K562 (cell line): ENCODE data around the gene GAS2L2. TPM values are rescaled to one million over a fixed set of nuclear protein-coding genes. Genes with fewer than 3 reads are reported as not detected.

Experiments
- ATAC-seq: fragments of 200-7000 bp; cut with Tn5 transposase; 3 replicates; pipeline ENCODE4 v1.9.1; 2020; ENCODE audit warnings: moderate library complexity
- BruUV-seq: library from RNA; stranded (reverse); fragments of 400-500 nt; replicated peaks from 2 replicates; lab custom pipeline; 2021; lab: Mats Ljungman, UMichigan
- CTCF ChIA-PET: fragments of 300-600 bp; formaldehyde crosslinking; extraction: SDS; loops from one replicate; lab custom pipeline; 2021; ENCODE audit warnings: low intra/inter-chr PET ratio; lab: Yijun Ruan, JAX
- POLR2A ChIA-PET: fragments of 300-600, 350-650 bp; sonication (Branson Sonifier 250); formaldehyde crosslinking; extraction: SDS; loops from one replicate; lab custom pipeline; 2021; ENCODE audit warnings: antibody characterized with exemption, inconsistent platforms; lab: Yijun Ruan, JAX
- DNase-seq, 4 experiments: peaks; one replicate each; pipeline versions ENCODE4 v3.0.0 to v3.0.0-alpha.2; 2011 to 2018; ENCODE audit warnings: low spot score in 3 of 4, mixed read lengths in 3 of 4; ENCODE audit errors: extremely low read depth in 1 of 4
- FAIRE-seq: peaks from 2 replicates; lab custom pipeline; 2011; peaks lifted over from hg19 to GRCh38; lab: Jason Lieb, UNC
- H2AFZ ChIP-seq: 2 replicates; pipeline ENCODE4 v1.6.0; 2011; ENCODE audit warnings: low read depth, low read length, control low read depth, inconsistent platforms
- H3K27ac ChIP-seq: fragments of 200-600 bp; 3 replicates; pipeline ENCODE4 v1.8.0; 2011; ENCODE audit warnings: low read depth, mild to moderate bottlenecking, control low read depth, inconsistent platforms, low read length, moderate library complexity, mixed read lengths; ENCODE audit errors: extremely low read depth
- H3K27me3 ChIP-seq, 2 experiments: fragments of 300-600 bp in 1 of 2; 2 replicates in 1 of 2; 3 replicates in 1 of 2; pipeline versions ENCODE4 v1.6.0 to v1.8.0; 2011; ENCODE audit warnings: inconsistent platforms in 2 of 2, low read length in 2 of 2, mild to moderate bottlenecking in 1 of 2, mixed read lengths in 1 of 2, moderate library complexity in 1 of 2; ENCODE audit not compliant: control insufficient read depth in 2 of 2, insufficient read depth in 2 of 2
- H3K36me3 ChIP-seq: fragments of 300-600 bp; 3 replicates; pipeline ENCODE4 v1.8.0; 2011; ENCODE audit warnings: mild to moderate bottlenecking, low read length, inconsistent platforms; ENCODE audit not compliant: control insufficient read depth, insufficient read depth
- H3K4me1 ChIP-seq, 2 experiments: fragments of 200-600 bp in 1 of 2; replicated peaks in 1 of 2; 2 replicates in 1 of 2; 3 replicates in 1 of 2; pipeline versions ENCODE4 v1.5.1 to v1.8.0; 2011; ENCODE audit warnings: inconsistent platforms in 2 of 2, low read length in 2 of 2, mild to moderate bottlenecking in 1 of 2, mixed read lengths in 1 of 2, moderate library complexity in 1 of 2; ENCODE audit not compliant: control insufficient read depth in 2 of 2, insufficient read depth in 2 of 2
- H3K4me2 ChIP-seq: 2 replicates; pipeline ENCODE4 v1.6.1; 2011; ENCODE audit warnings: low read length, control low read depth, inconsistent platforms, mixed read lengths; ENCODE audit not compliant: insufficient read depth
- H3K4me3 ChIP-seq: fragments of 200-600 bp; sonication (generic), shearing (Covaris generic); 2 replicates; pipeline ENCODE4 v1.5.1; 2016; ENCODE audit warnings: control low read depth, inconsistent platforms
- H3K79me2 ChIP-seq: fragments of 200-600 bp; 3 replicates; pipeline ENCODE4 v1.8.0; 2011; ENCODE audit warnings: low read length, inconsistent platforms; ENCODE audit not compliant: control insufficient read depth, insufficient read depth
- H3K9ac ChIP-seq, 2 experiments: 2 replicates each; pipeline versions ENCODE4 v1.6.0 to v1.6.1; 2011; ENCODE audit warnings: low read depth in 2 of 2, low read length in 2 of 2, control low read depth in 1 of 2, inconsistent platforms in 1 of 2, mild to moderate bottlenecking in 1 of 2, mixed read lengths in 1 of 2; ENCODE audit not compliant: insufficient read depth in 1 of 2
- H3K9me1 ChIP-seq: one replicate; pipeline ENCODE4 v1.6.0; 2011; ENCODE audit warnings: inconsistent platforms, mild to moderate bottlenecking, low read length, moderate library complexity; ENCODE audit not compliant: control insufficient read depth, insufficient read depth
- H3K9me3 ChIP-seq: replicated peaks from 2 replicates; pipeline ENCODE4 v1.5.1; 2011; ENCODE audit warnings: low read depth, low read length, inconsistent platforms; ENCODE audit not compliant: control insufficient read depth, insufficient read depth
- H4K20me1 ChIP-seq: replicated peaks from 2 replicates; pipeline ENCODE4 v1.6.1; 2011; ENCODE audit warnings: low read length, inconsistent platforms, mixed read lengths; ENCODE audit not compliant: control insufficient read depth, insufficient read depth
- ATF4 ChIP-seq: fragments of 450-650 bp; formaldehyde crosslinking; IDR thresholded peaks from 2 replicates; pipeline ENCODE4 v1.4.0; 2022; ENCODE audit warnings: mild to moderate bottlenecking, moderate library complexity
- E2F6 ChIP-seq, 2 experiments: IDR thresholded peaks; 2 replicates each; pipeline ENCODE4 v1.6.1; 2011; ENCODE audit warnings: borderline replicate concordance in 1 of 2, control low read depth in 1 of 2, low read depth in 1 of 2, low read length in 1 of 2, mild to moderate bottlenecking in 1 of 2, mixed read lengths in 1 of 2, moderate library complexity in 1 of 2; ENCODE audit not compliant: insufficient read depth in 1 of 2, insufficient read length in 1 of 2, poor library complexity in 1 of 2, severe bottlenecking in 1 of 2; ENCODE audit errors: extremely low read depth in 1 of 2
- EGR1 ChIP-seq: fragments of 450-650 bp; conservative IDR thresholded peaks from 2 replicates; pipeline ENCODE4 v1.6.1; 2017; ENCODE audit warnings: mild to moderate bottlenecking
- MCM2 ChIP-seq: fragments of 450-650 bp; IDR thresholded peaks from 2 replicates; pipeline ENCODE4 v1.6.1; 2017; ENCODE audit warnings: low read depth, mild to moderate bottlenecking
- NRF1 ChIP-seq, 2 experiments: fragments of 450-650 bp; IDR thresholded peaks in 1 of 2; conservative IDR thresholded peaks in 1 of 2; 2 replicates each; pipeline ENCODE4 v1.6.1; 2014; ENCODE audit warnings: mild to moderate bottlenecking in 2 of 2
- RB1 ChIP-seq: fragments of 450-650 bp; IDR thresholded peaks from 2 replicates; pipeline ENCODE4 v1.6.1; 2017; ENCODE audit warnings: low read depth, mild to moderate bottlenecking
- RBM25 ChIP-seq: fragments of 200-400 bp; formaldehyde crosslinking; IDR thresholded peaks from 2 replicates; pipeline ENCODE4 v1.6.1; 2018; ENCODE audit warnings: low read length, low read depth, moderate library complexity; ENCODE audit not compliant: severe bottlenecking
- ZBTB7A ChIP-seq: IDR thresholded peaks from 2 replicates; pipeline ENCODE4 v1.6.1; 2011; ENCODE audit warnings: low read depth, mild to moderate bottlenecking, low read length, moderate library complexity, borderline replicate concordance; ENCODE audit not compliant: control insufficient read depth
- ZFP36 ChIP-seq: fragments of 150-350 bp; IDR thresholded peaks from 2 replicates; pipeline ENCODE4 v1.6.1; 2018; ENCODE audit warnings: low read length, low read depth; ENCODE audit not compliant: partially characterized antibody
- ZNF395 ChIP-seq: fragments of 200-800 bp; sonication (Bioruptor generic); IDR thresholded peaks from 2 replicates; pipeline ENCODE4 v1.6.1; 2017; ENCODE audit warnings: missing genetic modification characterization, missing compliant biosample characterization
- ZZZ3 ChIP-seq: fragments of 450-650 bp; IDR thresholded peaks from 2 replicates; pipeline ENCODE4 v1.6.1; 2016; ENCODE audit warnings: antibody characterized with exemption, mild to moderate bottlenecking, moderate library complexity
- WGBS: fragments of 100-300 bp; shearing (Covaris generic); methylation state at CpG from one replicate; pipeline ENCODE4 v1.1.6; 2016; ENCODE audit warnings: low coverage, mixed read lengths; ENCODE audit not compliant: insufficient coverage; ENCODE audit errors: missing lambda C conversion rate; 5-methylcytosine and 5-hydroxymethylcytosine counted together
- in situ Hi-C: fragments of 300-500 bp; cut with MboI; formaldehyde crosslinking; loops from 4 replicates; pipeline ENCODE4 v1.15.0; 2018; ENCODE audit warnings: inconsistent platforms, mixed read lengths
- intact Hi-C: fragments of 100-400 bp; cut with micrococcal nuclease; formaldehyde crosslinking; loops from 2 replicates; pipeline ENCODE4 v1.14.2; 2022
- polyA plus RNA-seq, 8 experiments: library from polyadenylated mRNA; depleted of rRNA in 4 of 8; stranded (reverse) in 5 of 8; unstranded in 3 of 8; fragments of >200 nt; fragmentation: Nextera tagmentation in 2 of 8; fragmentation: Illumina TruSeq in 1 of 8; extraction: Ambion mirVana in 2 of 8; extraction: Trizol in 1 of 8; gene quantifications; 2 replicates each; pipeline versions ENCODE4 v1.2.1 to v1.2.3, GENCODE V29; 2011 to 2014; ENCODE audit warnings: inconsistent platforms in 1 of 8, missing spikeins in 1 of 8
- total RNA-seq, 7 experiments: library from RNA; depleted of rRNA in 6 of 7; stranded (reverse); fragments of >200 nt in 6 of 7; fragmentation: Illumina TruSeq in 2 of 7; extraction: Trizol in 2 of 7; gene quantifications; 2 replicates each; pipeline versions ENCODE4 v1.2.1 to v1.2.3, GENCODE V29; 2011 to 2021; ENCODE audit warnings: low replicate concordance in 1 of 7

The GAS2L2 gene
- total and polyA plus RNA-seq, 9 of the 15 experiments (the other 6 are each of a cell fraction or from before 2014, with no cell fraction given), result not detected

- DNase-seq (peak; percentile 37 to 73 (median 60)), FAIRE-seq (no peak), ATAC-seq (peak; percentile 25)
- BruUV-seq, result no TSS peak
- Histone ChIP-seq H3K27ac (no peak overlapping the region), H3K9ac (peak overlapping the region in 1 of 2 experiments; percentile 70; a peak in 2 of 4 replicates), H3K79me2 (no peaks in the 10 kb centered on the region), H3K4me3 (0 out of 2 replicates have a peak overlapping the region, but pooled peaks have one; percentile 8), H2AFZ (peak overlapping the region; percentile 68), H4K20me1 (peaks cover 12% of the 10 kb centered on the region; the same call in 1 of the 2 replicates), H3K4me2 (peak overlapping the region; percentile 61), H3K9me3 (no peaks in the 10 kb centered on the region), H3K4me1 (peaks cover 11 to 25% of the 10 kb centered on the region in 2 experiments; a peak in 4 of 5 replicates), H3K27me3 (peaks cover 10 to 64% of the 10 kb centered on the region in 2 experiments; a peak in 4 of 5 replicates), H3K36me3 (no peaks in the 10 kb centered on the region), H3K9me1 (no peaks in the 10 kb centered on the region)
- WGBS, result 9% methylated on average over 15 of the region's 35 CpGs
- intact Hi-C loops (loop anchor here (5.0 kb wide), 1 partner anchor 212 kb away; the partner anchor contains the start of gene SLFN12L), in situ Hi-C loops (loop anchor here (5.0 to 25.0 kb wide), 5 partner anchors 192 to 1312 kb away; partner anchors contain the start of genes NLE1 and UNC45B)
- ChIA-PET CTCF (no interaction called here), POLR2A (interaction anchor here (0.6 to 1.0 kb wide), 6 partner anchors 11 to 194 kb away, joined by 3 read pairs; partner anchors contain the start of gene C17orf50)
- TF ChIP-seq ZBTB7A (peak; percentile 36; the same call in 1 of the 2 replicates), ZFP36 (peak; percentile 65), RBM25 (peak; percentile 37), RB1 (no peak), EGR1 (peak; percentile 3; the same call in 1 of the 2 replicates), NRF1 (conservative IDR thresholded peaks at IDR 0.05 in 1 of 2, IDR thresholded peaks at IDR 0.05 in 1 of 2) (peak; percentile 48 to 63; a peak in 3 of 4 replicates), ZZZ3 (no peak), ATF4 (no peak), E2F6 (IDR thresholded peaks at IDR 0.05; ENCODE audit: borderline replicate concordance in 1 of 2, extremely low read depth in 1 of 2, insufficient read depth in 1 of 2, insufficient read length in 1 of 2, low read depth in 1 of 2, low read length in 1 of 2, poor library complexity in 1 of 2, severe bottlenecking in 1 of 2) (peak in 1 of 2 experiments; percentile 43), ZNF395 (no peak), MCM2 (no peak)
Observed at GRCh38 chr17:35749560-35750412, 3.3 kb downstream of the GAS2L2 start.
